LHCN-M2 (cell line): ENCODE measurements around the gene NR1I3. TPM values are rescaled to one million over a fixed set of nuclear protein-coding genes. Genes with fewer than 3 reads are reported as not detected.

Experiments
- DNase-seq: peaks from one replicate; pipeline ENCODE4 v3.0.0-alpha.2; 2012; ENCODE audit warnings: low read depth
- total RNA-seq: library from RNA; depleted of rRNA; stranded (reverse); fragments of >200 nt; gene quantifications from 2 replicates; pipeline ENCODE4 v1.2.3, GENCODE V29; 2014

Gene NR1I3
- total RNA-seq, 1 experiment from 2014 or later, result not detected

- DNase-seq, result no peak
Observed at GRCh38 chr1:161219078-161219892, 18.7 kb downstream of the NR1I3 start.

GRCh38 chr1:161218301-161219077 is 19.5 kb downstream of the NR1I3 start:
- DNase-seq, result no peak

- no peak for DNase-seq
Observed at GRCh38 chr1:161217831-161218230, 20.2 kb downstream of the NR1I3 start.

- DNase-seq, result peak; percentile 93
Observed at GRCh38 chr1:161216945-161217712, 20.9 kb downstream of the NR1I3 start.

GRCh38 chr1:161215076-161215475 is 22.9 kb downstream of the NR1I3 start, which contains the start of gene FCER1G:
TSS of gene FCER1G (plus strand) at chr1:161215295. CDS start at chr1:161215322, 27 bp downstream.
- no peak for DNase-seq

- no peak for DNase-seq
Observed at GRCh38 chr1:161214369-161214768, 23.6 kb downstream of the NR1I3 start.

GRCh38 chr1:161209790-161210409 is 28.1 kb downstream of the NR1I3 start:
- peak; percentile 62 for DNase-seq

- peak; percentile 46 for DNase-seq
Observed at GRCh38 chr1:161207173-161207572, 30.8 kb downstream of the NR1I3 start.

- peak; percentile 79 for DNase-seq
Observed at GRCh38 chr1:161206411-161207140, 31.4 kb downstream of the NR1I3 start.

- peak; percentile 99 for DNase-seq
Observed at GRCh38 chr1:161201836-161202712, 35.9 kb downstream of the NR1I3 start, which contains the start of gene NDUFS2. TSS of gene NDUFS2 (plus strand) at chr1:161202367. CDS start at chr1:161202386, 19 bp downstream.

GRCh38 chr1:161200992-161201835 is 36.8 kb downstream of the NR1I3 start:
- peak; percentile 54 for DNase-seq

GRCh38 chr1:161200421-161200991 is 37.5 kb downstream of the NR1I3 start:
- DNase-seq, result no peak

- no peak for DNase-seq
Observed at GRCh38 chr1:161199506-161200139, 38.4 kb downstream of the NR1I3 start.

GRCh38 chr1:161198897-161199431 is 39.0 kb downstream of the NR1I3 start, which contains the start of gene ADAMTS4:
TSS of gene ADAMTS4 (minus strand) at chr1:161199054. CDS start at chr1:161198627, 427 bp downstream.
- DNase-seq, result peak; percentile 91

- DNase-seq, result peak; percentile 58
Observed at GRCh38 chr1:161198194-161198896, 39.7 kb downstream of the NR1I3 start.

GRCh38 chr1:161197560-161198193 is 40.3 kb downstream of the NR1I3 start:
- DNase-seq, result no peak
